ENCODE data around the gene TP63.

The TP63 gene

DNA sequence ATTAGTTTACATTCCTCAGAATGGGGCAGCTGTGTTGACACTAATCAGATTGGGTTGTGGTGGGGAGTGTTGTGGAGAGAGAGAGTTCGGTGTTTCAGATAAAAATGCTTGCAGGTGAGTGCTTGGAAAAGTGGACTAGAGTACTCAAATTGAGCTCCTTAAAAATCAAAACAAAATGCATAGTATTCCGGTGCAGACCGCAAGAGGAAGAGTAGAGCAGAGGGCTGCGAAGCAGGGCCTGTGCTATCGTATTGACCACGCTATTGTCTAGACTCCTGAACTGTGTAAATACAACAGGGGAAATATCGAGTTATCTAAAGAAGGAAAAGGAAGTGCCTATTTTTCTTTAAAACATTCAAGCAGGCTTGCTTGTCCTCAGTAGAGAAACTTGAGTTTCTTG, 159.5 kb downstream of the TP63 start:
- H3K4me1 ChIP-seq (ENCODE audit: control insufficient read depth, insufficient read depth, low read depth, low read length): no peaks in the 10 kb centered on the region
- no peak overlapping the region for H3K23ac ChIP-seq (ENCODE audit: low read length in 2 of 2)
- no peak overlapping the region for H3K14ac ChIP-seq (ENCODE audit: low read length in 2 of 2)
- H3K4ac ChIP-seq (ENCODE audit: low read depth in 1 of 2, low read length in 2 of 2): no peak overlapping the region
- no peak overlapping the region for H2AK5ac ChIP-seq (ENCODE audit: low read length, severe bottlenecking)
- no peak overlapping the region for H2AFZ ChIP-seq (ENCODE audit: low read depth, low read length)
- H2BK120ac ChIP-seq (ENCODE audit: low read depth, low read length): no peak overlapping the region
- no peak overlapping the region for H3K9ac ChIP-seq (ENCODE audit: low read length)
- H3K79me1 ChIP-seq (replicated peaks; ENCODE audit: low read length, poor library complexity, severe bottlenecking): no peaks in the 10 kb centered on the region
- H3K4me2 ChIP-seq (ENCODE audit: low read length, poor library complexity, severe bottlenecking): no peak overlapping the region
- no peak overlapping the region for H2BK15ac ChIP-seq (ENCODE audit: low read depth, poor library complexity, severe bottlenecking)
- H2BK5ac ChIP-seq (ENCODE audit: low read depth, low read length, poor library complexity, severe bottlenecking): no peak overlapping the region
- no peak overlapping the region for H3K4me3 ChIP-seq (ENCODE audit: insufficient read depth in 1 of 2, low read depth in 1 of 2, low read length in 2 of 2)
- DNase-seq: no peak
- no peak overlapping the region for H3K18ac ChIP-seq (ENCODE audit: low read depth in 1 of 2, low read length in 2 of 2)
- H2BK12ac ChIP-seq (ENCODE audit: low read length in 2 of 2): no peak overlapping the region
- no peak overlapping the region for H3K27ac ChIP-seq (ENCODE audit: low read length, poor library complexity, severe bottlenecking)
- no peak overlapping the region for H4K91ac ChIP-seq (ENCODE audit: low read length)
- H3K9me3 ChIP-seq (ENCODE audit: control insufficient read depth, low read length): no peaks in the 10 kb centered on the region
- H4K8ac ChIP-seq (ENCODE audit: low read length): no peak overlapping the region
- no peaks in the 10 kb centered on the region for H3K36me3 ChIP-seq (ENCODE audit: control insufficient read depth in 1 of 2, insufficient read depth in 2 of 2, low read depth in 1 of 2, low read length in 2 of 2)
- no peaks in the 10 kb centered on the region for H3K27me3 ChIP-seq (ENCODE audit: control insufficient read depth in 1 of 2, insufficient read depth in 1 of 2, low read length in 2 of 2)
- WGBS: 87% methylated on average over 7 of the region's 7 CpGs

DNA sequence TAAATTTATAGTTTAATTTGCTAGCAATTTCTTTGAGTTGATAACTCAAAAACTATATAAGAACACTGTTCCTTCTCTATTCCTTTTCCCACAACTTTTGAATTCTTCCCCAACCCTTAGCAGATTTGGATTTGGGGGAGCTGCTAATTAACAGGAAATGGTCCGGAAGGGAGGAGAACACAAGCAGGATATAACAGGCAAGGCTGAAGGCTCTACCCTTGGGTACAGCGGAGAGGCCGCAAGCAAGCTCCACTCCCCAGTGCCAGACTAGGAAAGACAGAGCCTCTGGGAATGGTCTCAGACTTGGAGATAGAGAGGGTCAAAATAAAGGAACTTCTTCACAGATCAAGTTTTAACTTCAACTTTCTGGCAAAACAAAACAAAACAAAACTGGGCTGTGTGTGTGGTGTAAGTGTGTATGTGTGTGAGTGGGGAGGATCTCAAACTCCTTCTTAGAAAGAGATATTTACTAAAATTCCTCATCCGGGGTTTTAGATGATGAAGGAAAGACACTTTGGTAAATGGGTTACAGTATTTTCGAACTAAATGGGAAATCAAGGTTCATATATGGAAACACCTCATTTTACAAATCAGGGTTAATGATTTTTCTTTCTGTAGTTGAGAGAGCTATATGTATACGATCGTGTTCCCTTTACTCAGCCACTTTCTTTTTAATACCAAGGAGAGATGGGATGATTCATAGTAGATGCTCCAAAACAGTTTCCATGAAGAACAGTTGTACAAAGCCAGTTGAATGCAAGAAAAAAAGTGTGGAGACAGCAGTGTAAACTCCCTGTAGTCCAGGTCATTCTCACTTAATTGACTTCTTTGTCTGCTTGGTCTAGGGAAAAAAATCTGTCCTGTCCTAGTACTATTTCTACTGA, 161.1 kb downstream of the TP63 start:
- no peak overlapping the region for H3K4me3 ChIP-seq (ENCODE audit: insufficient read depth in 1 of 2, low read depth in 1 of 2, low read length in 2 of 2)
- no peak overlapping the region for H3K27ac ChIP-seq (ENCODE audit: low read length, poor library complexity, severe bottlenecking)
- no peak overlapping the region for H3K4me2 ChIP-seq (ENCODE audit: low read length, poor library complexity, severe bottlenecking)
- H2AK5ac ChIP-seq (ENCODE audit: low read length, severe bottlenecking): no peak overlapping the region
- no peak overlapping the region for H3K4ac ChIP-seq (ENCODE audit: low read depth in 1 of 2, low read length in 2 of 2)
- no peak overlapping the region for H3K18ac ChIP-seq (ENCODE audit: low read depth in 1 of 2, low read length in 2 of 2)
- no peak overlapping the region for H2BK12ac ChIP-seq (ENCODE audit: low read length in 2 of 2)
- no peak overlapping the region for H2BK120ac ChIP-seq (ENCODE audit: low read depth, low read length)
- H3K9me3 ChIP-seq (ENCODE audit: control insufficient read depth, low read length): no peaks in the 10 kb centered on the region
- no peaks in the 10 kb centered on the region for H3K36me3 ChIP-seq (ENCODE audit: control insufficient read depth in 1 of 2, insufficient read depth in 2 of 2, low read depth in 1 of 2, low read length in 2 of 2)
- no peak overlapping the region for H3K9ac ChIP-seq (ENCODE audit: low read length)
- no peak for DNase-seq
- 94% methylated on average over 3 of the region's 7 CpGs for WGBS
- no peak overlapping the region for H3K23ac ChIP-seq (ENCODE audit: low read length in 2 of 2)
- no peaks in the 10 kb centered on the region for H3K27me3 ChIP-seq (ENCODE audit: control insufficient read depth in 1 of 2, insufficient read depth in 1 of 2, low read length in 2 of 2)
- H3K79me1 ChIP-seq (replicated peaks; ENCODE audit: low read length, poor library complexity, severe bottlenecking): no peaks in the 10 kb centered on the region
- no peak overlapping the region for H2AFZ ChIP-seq (ENCODE audit: low read depth, low read length)
- no peak overlapping the region for H2BK15ac ChIP-seq (ENCODE audit: low read depth, poor library complexity, severe bottlenecking)
- H3K4me1 ChIP-seq (ENCODE audit: control insufficient read depth, insufficient read depth, low read depth, low read length): no peaks in the 10 kb centered on the region
- no peak overlapping the region for H4K91ac ChIP-seq (ENCODE audit: low read length)
- no peak overlapping the region for H2BK5ac ChIP-seq (ENCODE audit: low read depth, low read length, poor library complexity, severe bottlenecking)
- no peak overlapping the region for H3K14ac ChIP-seq (ENCODE audit: low read length in 2 of 2)
- H4K8ac ChIP-seq (ENCODE audit: low read length): no peak overlapping the region

DNA sequence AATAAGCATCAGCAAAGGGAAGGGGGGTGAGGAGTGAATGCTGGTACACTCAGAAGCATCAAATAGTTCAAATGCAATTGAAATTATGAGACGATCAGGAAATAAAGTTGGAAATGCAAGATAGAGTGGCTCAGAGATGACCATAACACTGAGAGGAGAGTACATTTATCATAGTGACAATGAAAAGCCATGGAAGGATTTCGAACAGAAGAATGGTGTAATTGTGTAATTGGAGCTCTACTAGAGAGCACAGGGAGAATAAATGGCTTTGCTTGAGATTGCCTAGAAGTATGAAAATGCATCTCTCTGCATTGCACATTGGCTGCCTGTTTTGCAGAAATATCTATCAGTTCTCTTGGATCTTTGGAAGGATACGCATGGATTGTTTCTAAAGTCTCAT, 163.3 kb downstream of the TP63 start:
- Histone ChIP-seq H3K9ac (ENCODE audit: low read length) (no peak overlapping the region), H3K14ac (ENCODE audit: low read length in 2 of 2) (no peak overlapping the region)

DNA sequence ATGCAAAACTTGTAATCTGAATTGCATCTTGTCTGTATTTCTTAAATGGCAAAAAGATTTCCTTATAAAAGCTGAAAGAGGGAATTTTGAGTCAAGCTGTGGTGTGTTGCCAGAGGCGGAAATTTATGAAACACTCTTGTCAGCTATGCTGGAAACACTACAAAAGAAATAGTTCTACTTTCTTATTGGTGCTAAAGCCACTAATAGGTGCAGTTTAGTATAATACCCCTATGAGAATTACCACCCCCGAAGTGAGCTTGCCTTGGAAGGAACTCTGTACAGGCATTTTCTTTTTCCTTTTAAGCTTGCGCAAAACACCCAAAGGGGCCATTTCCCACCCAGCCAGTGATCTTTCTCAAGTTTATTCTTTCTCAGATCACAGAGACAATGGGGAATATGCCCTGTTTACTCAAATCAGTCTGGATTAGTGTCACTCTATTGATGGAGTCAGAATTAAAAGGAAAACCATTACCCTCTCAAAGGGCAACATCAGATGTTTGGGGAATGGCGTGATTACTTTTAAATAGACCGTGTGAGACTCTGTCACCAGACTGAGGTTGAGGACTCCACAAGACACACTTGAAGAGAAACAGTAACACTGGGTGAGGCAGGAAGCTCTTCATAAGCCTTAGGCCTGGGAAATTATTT, 166.0 kb downstream of the TP63 start:
- Histone ChIP-seq H3K9ac (ENCODE audit: low read length) (no peak overlapping the region), H4K8ac (ENCODE audit: low read length) (no peak overlapping the region), H2AK5ac (ENCODE audit: low read length, severe bottlenecking) (no peak overlapping the region), H3K36me3 (ENCODE audit: control insufficient read depth in 1 of 2, insufficient read depth in 2 of 2, low read depth in 1 of 2, low read length in 2 of 2) (no peaks in the 10 kb centered on the region), H2BK120ac (ENCODE audit: low read depth, low read length) (peak overlapping the region; percentile 34), H2BK15ac (ENCODE audit: low read depth, poor library complexity, severe bottlenecking) (no peak overlapping the region), H2AFZ (ENCODE audit: low read depth, low read length) (no peak overlapping the region), H3K18ac (ENCODE audit: low read depth in 1 of 2, low read length in 2 of 2) (peak overlapping the region in 1 of 2 experiments; percentile 41), H3K9me3 (ENCODE audit: control insufficient read depth, low read length) (no peaks in the 10 kb centered on the region), H2BK5ac (ENCODE audit: low read depth, low read length, poor library complexity, severe bottlenecking) (no peak overlapping the region), H4K91ac (ENCODE audit: low read length) (no peak overlapping the region), H3K4me1 (ENCODE audit: control insufficient read depth, insufficient read depth, low read depth, low read length) (no peaks in the 10 kb centered on the region), H3K14ac (ENCODE audit: low read length in 2 of 2) (no peak overlapping the region), H3K79me1 (replicated peaks; ENCODE audit: low read length, poor library complexity, severe bottlenecking) (no peaks in the 10 kb centered on the region), H3K27ac (ENCODE audit: low read length, poor library complexity, severe bottlenecking) (no peak overlapping the region), H3K27me3 (ENCODE audit: control insufficient read depth in 1 of 2, insufficient read depth in 1 of 2, low read length in 2 of 2) (no peaks in the 10 kb centered on the region), H3K4me2 (ENCODE audit: low read length, poor library complexity, severe bottlenecking) (no peak overlapping the region), H2BK12ac (ENCODE audit: low read length in 2 of 2) (no peak overlapping the region), H3K4ac (ENCODE audit: low read depth in 1 of 2, low read length in 2 of 2) (no peak overlapping the region), H3K4me3 (ENCODE audit: insufficient read depth in 1 of 2, low read depth in 1 of 2, low read length in 2 of 2) (no peak overlapping the region), H3K23ac (ENCODE audit: low read length in 2 of 2) (no peak overlapping the region)
- 58% methylated on average over 4 of the region's 5 CpGs for WGBS
- peak; percentile 28 for DNase-seq

More for the DNA sequence above, 163.3 kb downstream of the TP63 start:
- H2BK15ac ChIP-seq (ENCODE audit: low read depth, poor library complexity, severe bottlenecking): no peak overlapping the region
- H3K36me3 ChIP-seq (ENCODE audit: control insufficient read depth in 1 of 2, insufficient read depth in 2 of 2, low read depth in 1 of 2, low read length in 2 of 2): no peaks in the 10 kb centered on the region
- no peak overlapping the region for H3K27ac ChIP-seq (ENCODE audit: low read length, poor library complexity, severe bottlenecking)
- DNase-seq: no peak
- no peak overlapping the region for H4K91ac ChIP-seq (ENCODE audit: low read length)
- no peak overlapping the region for H3K4ac ChIP-seq (ENCODE audit: low read depth in 1 of 2, low read length in 2 of 2)
- H2AFZ ChIP-seq (ENCODE audit: low read depth, low read length): no peak overlapping the region
- H4K8ac ChIP-seq (ENCODE audit: low read length): no peak overlapping the region
- no peaks in the 10 kb centered on the region for H3K27me3 ChIP-seq (ENCODE audit: control insufficient read depth in 1 of 2, insufficient read depth in 1 of 2, low read length in 2 of 2)
- no peak overlapping the region for H2AK5ac ChIP-seq (ENCODE audit: low read length, severe bottlenecking)
- H3K18ac ChIP-seq (ENCODE audit: low read depth in 1 of 2, low read length in 2 of 2): no peak overlapping the region
- H3K4me3 ChIP-seq (ENCODE audit: insufficient read depth in 1 of 2, low read depth in 1 of 2, low read length in 2 of 2): no peak overlapping the region
- no peak overlapping the region for H3K23ac ChIP-seq (ENCODE audit: low read length in 2 of 2)
- H3K4me1 ChIP-seq (ENCODE audit: control insufficient read depth, insufficient read depth, low read depth, low read length): no peaks in the 10 kb centered on the region
- no peak overlapping the region for H3K4me2 ChIP-seq (ENCODE audit: low read length, poor library complexity, severe bottlenecking)
- H2BK12ac ChIP-seq (ENCODE audit: low read length in 2 of 2): no peak overlapping the region
- WGBS: 91% methylated on average over 3 of the region's 3 CpGs
- no peak overlapping the region for H2BK120ac ChIP-seq (ENCODE audit: low read depth, low read length)
- H3K79me1 ChIP-seq (replicated peaks; ENCODE audit: low read length, poor library complexity, severe bottlenecking): no peaks in the 10 kb centered on the region
- H2BK5ac ChIP-seq (ENCODE audit: low read depth, low read length, poor library complexity, severe bottlenecking): no peak overlapping the region
- H3K9me3 ChIP-seq (ENCODE audit: control insufficient read depth, low read length): no peaks in the 10 kb centered on the region
